HL-60/S4 (cell line): ENCODE data around the gene TMEM63B.
"Not testable (repeated sequence)": the region's sequence is repeated elsewhere in the genome, so short reads cannot be mapped to it uniquely, and the experiment has no call there.

Experiments
- in situ Hi-C: fragments of 300-500 bp; cut with MboI; formaldehyde crosslinking; loops from 2 replicates; pipeline ENCODE4 v1.14.3; 2022; ENCODE audit warnings: low sequenced_read_pairs

TMEM63B gene

GRCh38 chr6:44166591-44167184 lies 39.3 kb downstream of the TMEM63B start:
- in situ Hi-C loops: loop anchor here (25.0 kb wide), 1 partner anchor 171 kb away; the partner anchor contains the start of gene SPATS1

DNA sequence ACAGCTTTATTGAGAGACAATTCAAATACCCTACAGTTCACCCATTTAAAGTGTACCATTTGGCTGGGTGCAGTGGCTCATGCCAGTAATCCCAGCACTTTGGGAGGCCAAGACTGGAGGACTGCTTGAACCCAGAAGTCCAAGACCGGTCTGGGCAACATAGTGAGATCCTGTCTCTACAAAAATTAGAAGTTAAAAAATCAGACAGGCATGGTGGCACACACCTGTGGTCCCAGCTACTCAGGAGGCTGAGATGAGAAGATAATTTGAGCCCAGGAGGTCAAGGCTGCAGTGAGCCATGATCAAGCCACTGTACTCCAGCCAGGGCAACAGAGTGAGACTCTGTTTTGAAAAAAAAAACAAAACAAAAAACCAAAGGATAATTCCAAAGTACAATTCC lies 40.2 kb downstream of the TMEM63B start:
- in situ Hi-C loops: loop anchor here (25.0 kb wide), 1 partner anchor 170 kb away; the partner anchor contains the start of gene SPATS1

DNA sequence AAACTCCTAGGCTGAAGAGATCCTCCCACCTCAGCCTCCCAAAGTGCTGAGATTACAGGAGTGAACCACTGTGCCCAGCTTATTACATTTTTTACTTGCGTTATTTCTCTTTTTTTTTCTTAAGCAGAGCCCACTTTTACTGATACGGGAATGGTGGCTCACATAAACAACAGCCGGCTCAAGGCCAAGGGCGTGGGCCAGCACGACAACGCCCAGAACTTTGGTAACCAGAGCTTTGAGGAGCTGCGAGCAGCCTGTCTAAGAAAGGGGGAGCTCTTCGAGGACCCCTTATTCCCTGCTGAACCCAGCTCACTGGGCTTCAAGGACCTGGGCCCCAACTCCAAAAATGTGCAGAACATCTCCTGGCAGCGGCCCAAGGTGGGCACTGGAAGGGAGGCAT lies 41.8 kb downstream of the TMEM63B start:
- in situ Hi-C loops: loop anchor here (25.0 kb wide), 1 partner anchor 168 kb away; the partner anchor contains the start of gene SPATS1

- in situ Hi-C loops: loop anchor here (5.0 to 25.0 kb wide), 2 partner anchors 77 to 167 kb away; partner anchors contain the start of genes HSP90AB1 and SPATS1
These were observed 42.7 kb downstream of the TMEM63B start for GRCh38 chr6:44169886-44170570.

- in situ Hi-C loops: loop anchor here (5.0 to 25.0 kb wide), 2 partner anchors 75 to 165 kb away; partner anchors contain the start of genes HSP90AB1 and SPATS1
These were observed 44.7 kb downstream of the TMEM63B start for GRCh38 chr6:44171899-44172546.

DNA sequence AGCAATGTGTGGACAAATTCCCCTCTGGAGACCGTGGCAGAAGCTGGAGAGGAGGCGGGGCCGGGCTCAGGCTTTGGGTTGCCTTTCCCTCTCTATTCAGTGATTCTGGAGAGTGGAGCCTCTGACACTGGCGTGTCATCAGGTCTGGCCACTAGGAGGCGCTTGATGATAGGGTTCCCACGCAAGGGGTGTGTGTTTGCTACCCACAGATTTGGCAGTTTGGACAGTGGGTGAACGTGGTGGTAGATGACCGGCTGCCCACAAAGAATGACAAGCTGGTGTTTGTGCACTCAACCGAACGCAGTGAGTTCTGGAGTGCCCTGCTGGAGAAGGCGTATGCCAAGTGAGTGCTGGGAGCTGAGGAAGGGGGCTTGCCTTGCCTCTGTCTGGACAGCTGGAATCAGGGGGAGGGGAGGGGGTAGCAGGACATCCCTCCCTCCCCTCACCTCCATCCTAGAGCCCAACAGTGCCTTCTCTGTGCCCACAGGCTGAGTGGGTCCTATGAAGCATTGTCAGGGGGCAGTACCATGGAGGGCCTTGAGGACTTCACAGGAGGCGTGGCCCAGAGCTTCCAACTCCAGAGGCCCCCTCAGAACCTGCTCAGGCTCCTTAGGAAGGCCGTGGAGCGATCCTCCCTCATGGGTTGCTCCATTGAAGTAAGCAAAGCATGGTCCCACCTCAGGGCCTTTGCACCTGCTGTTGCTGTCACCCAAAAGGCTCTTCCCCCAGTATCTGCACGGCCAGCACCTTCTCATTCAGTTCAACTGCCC lies 45.6 kb downstream of the TMEM63B start:
- in situ Hi-C loops: loop anchor here (5.0 to 25.0 kb wide), 2 partner anchors 74 to 164 kb away; partner anchors contain the start of genes HSP90AB1 and SPATS1

GRCh38 chr6:44176130-44176761 lies 48.9 kb downstream of the TMEM63B start:
- in situ Hi-C loops: no loop called here

GRCh38 chr6:44176762-44177509 lies 49.6 kb downstream of the TMEM63B start:
- in situ Hi-C loops: no loop called here

GRCh38 chr6:44177691-44178423 lies 50.5 kb downstream of the TMEM63B start:
- in situ Hi-C loops: no loop called here

GRCh38 chr6:44178424-44179071 lies 51.2 kb downstream of the TMEM63B start:
- in situ Hi-C loops: no loop called here

GRCh38 chr6:44179072-44179536 lies 51.8 kb downstream of the TMEM63B start:
- in situ Hi-C loops: no loop called here

DNA sequence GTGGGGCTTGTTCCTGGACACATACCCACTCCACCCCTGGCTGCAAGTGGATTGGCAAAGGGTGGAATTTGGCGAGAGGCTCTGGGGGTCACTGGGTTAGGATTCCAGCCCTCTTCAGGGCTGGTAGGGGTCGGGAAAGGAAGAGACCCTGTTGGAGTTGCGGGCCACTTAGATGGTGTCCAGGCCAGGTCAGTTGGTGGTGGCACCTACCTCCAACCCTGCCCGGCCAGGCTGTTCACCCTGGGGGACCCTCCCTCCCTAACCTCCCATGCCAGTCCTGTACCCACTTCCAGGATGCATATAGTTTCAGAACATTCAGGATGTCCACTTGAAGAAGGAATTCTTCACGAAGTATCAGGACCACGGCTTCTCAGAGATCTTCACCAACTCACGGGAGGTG lies 52.3 kb downstream of the TMEM63B start:
- in situ Hi-C loops: no loop called here

DNA sequence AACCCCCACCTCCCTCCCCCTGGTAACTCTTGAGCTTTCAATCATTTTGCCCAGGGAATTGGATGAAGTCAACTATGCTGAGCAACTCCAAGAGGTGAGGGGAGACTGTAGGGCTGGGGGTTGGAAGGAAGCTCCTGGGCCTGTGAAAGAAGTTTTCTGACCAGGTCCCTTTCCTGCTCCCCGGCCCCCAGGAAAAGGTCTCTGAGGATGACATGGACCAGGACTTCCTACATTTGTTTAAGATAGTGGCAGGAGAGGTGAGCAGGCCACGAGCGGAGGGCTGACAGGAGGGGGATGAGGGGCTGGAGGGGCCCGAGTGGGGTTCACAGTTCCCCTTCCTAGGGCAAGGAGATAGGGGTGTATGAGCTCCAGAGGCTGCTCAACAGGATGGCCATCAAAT lies 53.1 kb downstream of the TMEM63B start:
- in situ Hi-C loops: no loop called here

GRCh38 chr6:44180886-44181285 lies 53.5 kb downstream of the TMEM63B start:
- in situ Hi-C loops: no loop called here

DNA sequence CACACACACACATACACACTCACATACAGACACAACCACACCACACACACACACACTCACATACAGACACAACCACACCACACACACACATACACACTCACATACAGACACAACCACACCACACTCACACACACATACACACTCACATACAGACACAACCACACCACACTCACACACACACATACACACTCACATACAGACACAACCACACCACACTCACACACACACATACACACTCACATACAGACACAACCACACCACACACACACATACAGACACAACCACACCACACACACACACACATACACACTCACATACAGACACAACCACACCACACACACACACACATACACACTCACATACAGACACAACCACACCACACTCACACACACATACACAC lies 54.4 kb downstream of the TMEM63B start:
- in situ Hi-C loops: not testable (repeated sequence)

- in situ Hi-C loops: no loop called here
These were observed 55.6 kb downstream of the TMEM63B start for GRCh38 chr6:44182911-44183390.

- in situ Hi-C loops: no loop called here
These were observed 56.4 kb downstream of the TMEM63B start for GRCh38 chr6:44183783-44184182.

DNA sequence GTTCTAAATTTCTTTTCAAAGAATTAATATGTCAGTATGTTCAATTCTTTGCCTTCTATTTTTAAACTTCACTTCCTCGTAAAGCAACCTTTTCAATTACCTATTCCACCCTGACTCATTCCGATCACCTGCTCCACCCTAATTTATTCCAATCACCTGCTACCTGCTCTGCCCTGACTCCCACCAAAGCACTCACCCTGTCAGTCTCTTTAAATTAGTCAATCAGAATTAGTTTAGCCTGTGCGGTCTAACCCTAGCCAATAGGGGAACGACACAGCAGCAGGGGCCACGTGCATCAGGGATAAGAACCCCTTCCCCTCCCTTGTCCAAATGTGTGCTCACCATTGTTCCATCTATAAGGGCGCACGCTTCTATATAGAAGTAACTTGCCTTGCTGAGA lies 58.0 kb downstream of the TMEM63B start:
- in situ Hi-C loops: not testable (repeated sequence)
